Esophagus squamous epithelium (tissue), 5 donors: ENCODE data around the gene PRELID1. TPM values are rescaled to one million over a fixed set of nuclear protein-coding genes. Genes with fewer than 3 reads are reported as not detected.

ENCODE experiments used
- DNase-seq: peaks from one replicate; lab custom pipeline; 2025; lab: John Stamatoyannopoulos, UW
- H3K27ac ChIP-seq, 4 donors: fragments of 200-600 bp; sonication (generic); one replicate each; pipeline ENCODE4 v1.5.1; 2016 to 2019; ENCODE audit warnings: mild to moderate bottlenecking in 1 of 4
- H3K27me3 ChIP-seq, 4 donors: fragments of 200-600 bp; sonication (generic); 1 replicate in 3 of 4; 2 replicates in 1 of 4; pipeline versions ENCODE4 v1.5.1 to v1.6.0; 2017 to 2021; ENCODE audit warnings: antibody characterized with exemption in 1 of 4
- H3K36me3 ChIP-seq, 3 donors: fragments of 200-600 bp; sonication (generic); one replicate each; pipeline ENCODE4 v1.5.1; 2016 to 2019
- H3K4me1 ChIP-seq, 3 donors: fragments of 200-600 bp; sonication (generic); one replicate each; pipeline ENCODE4 v1.5.1; 2017 to 2019
- H3K4me3 ChIP-seq, 4 donors: fragments of 200-600 bp; sonication (generic); 1 replicate in 3 of 4; 2 replicates in 1 of 4; pipeline ENCODE4 v1.5.1; 2016 to 2019; ENCODE audit warnings: mild to moderate bottlenecking in 2 of 4, moderate library complexity in 1 of 4
- H3K9me3 ChIP-seq, 3 donors: fragments of 200-600 bp; sonication (generic); one replicate each; pipeline ENCODE4 v1.5.1; 2016 to 2019
- POLR2A ChIP-seq, 4 donors: fragments of 450-650 bp; IDR thresholded peaks; one replicate each; pipeline ENCODE4 v1.6.1; 2017; ENCODE audit warnings: antibody characterized with exemption in 4 of 4, mild to moderate bottlenecking in 4 of 4, moderate library complexity in 3 of 4
- WGBS, 2 donors: methylation state at CpG; one replicate each; pipeline ENCODE4 v1.1.5; 2018; 5-methylcytosine and 5-hydroxymethylcytosine counted together
- intact Hi-C: fragments of 100-400 bp; cut with DNase I; formaldehyde crosslinking; loops from one replicate; pipeline ENCODE4 v1.15.0; 2022
- total RNA-seq, 4 donors: library from RNA; depleted of rRNA; stranded (reverse); fragments of >200 nt; gene quantifications; one replicate each; pipeline ENCODE4 v1.1.0, GENCODE V29; 2016
- TF ChIP-seq, protein P1 (sequence below), 6 experiments: fragments of 450-650 bp in 4 of 6; fragments of 200-600 bp in 2 of 6; sonication (generic) in 2 of 6; IDR thresholded peaks; one replicate each; pipeline ENCODE4 v1.5.1; 2016 to 2019; ENCODE audit warnings: antibody characterized with exemption in 6 of 6, mild to moderate bottlenecking in 4 of 6, moderate library complexity in 4 of 6
- donor health status: DM: yes; HTN: yes; CAD: no.

The PRELID1 gene
- total RNA-seq, 4 donors from 2014 or later, result 88.7 to 184 (median 108) TPM

GRCh38 chr5:177271113-177271512 lies 32.5 kb upstream of the PRELID1 start:
- Histone ChIP-seq H3K9me3 (no peaks in the 10 kb centered on the region), H3K4me3 (no peak overlapping the region), H3K36me3 (peaks cover 7 to 100% (median 15%) of the 10 kb centered on the region in 3 donors), H3K27ac (no peak overlapping the region), H3K4me1 (peaks cover 0 to 14% (median 0%) of the 10 kb centered on the region in 3 donors), H3K27me3 (no peaks in the 10 kb centered on the region)
- intact Hi-C loops, result no loop called here
- no peak for TF ChIP-seq POLR2A (IDR thresholded peaks at IDR 0.05)
- TF ChIP-seq, protein P1, sequence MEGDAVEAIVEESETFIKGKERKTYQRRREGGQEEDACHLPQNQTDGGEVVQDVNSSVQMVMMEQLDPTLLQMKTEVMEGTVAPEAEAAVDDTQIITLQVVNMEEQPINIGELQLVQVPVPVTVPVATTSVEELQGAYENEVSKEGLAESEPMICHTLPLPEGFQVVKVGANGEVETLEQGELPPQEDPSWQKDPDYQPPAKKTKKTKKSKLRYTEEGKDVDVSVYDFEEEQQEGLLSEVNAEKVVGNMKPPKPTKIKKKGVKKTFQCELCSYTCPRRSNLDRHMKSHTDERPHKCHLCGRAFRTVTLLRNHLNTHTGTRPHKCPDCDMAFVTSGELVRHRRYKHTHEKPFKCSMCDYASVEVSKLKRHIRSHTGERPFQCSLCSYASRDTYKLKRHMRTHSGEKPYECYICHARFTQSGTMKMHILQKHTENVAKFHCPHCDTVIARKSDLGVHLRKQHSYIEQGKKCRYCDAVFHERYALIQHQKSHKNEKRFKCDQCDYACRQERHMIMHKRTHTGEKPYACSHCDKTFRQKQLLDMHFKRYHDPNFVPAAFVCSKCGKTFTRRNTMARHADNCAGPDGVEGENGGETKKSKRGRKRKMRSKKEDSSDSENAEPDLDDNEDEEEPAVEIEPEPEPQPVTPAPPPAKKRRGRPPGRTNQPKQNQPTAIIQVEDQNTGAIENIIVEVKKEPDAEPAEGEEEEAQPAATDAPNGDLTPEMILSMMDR (IDR thresholded peaks at IDR 0.05), result no peak
- WGBS, 2 donors, result 83 to 84% methylated on average over 4 of the region's 4 CpGs
- no peak for DNase-seq

DNA sequence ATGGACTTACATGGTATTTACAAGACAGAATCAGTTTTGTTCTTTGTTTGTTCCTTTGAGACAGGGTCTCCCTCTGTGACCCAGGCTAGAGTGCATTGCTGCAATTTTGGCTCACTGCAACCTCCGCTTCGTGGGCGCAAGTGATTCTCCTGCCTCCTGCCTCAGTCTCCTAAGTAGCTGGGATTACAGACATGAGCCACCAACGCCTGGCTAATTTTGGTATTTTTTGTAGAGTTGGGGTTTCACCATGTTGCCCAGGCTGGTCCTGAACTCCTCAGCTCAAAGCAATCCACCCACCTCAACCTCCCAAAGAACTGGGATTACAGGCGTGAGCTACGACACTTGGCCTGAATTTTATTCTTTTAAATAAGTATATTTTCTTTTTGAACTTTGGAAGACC lies 27.7 kb upstream of the PRELID1 start:
- Histone ChIP-seq H3K4me1 (no peaks in the 10 kb centered on the region), H3K36me3 (peaks cover 4 to 100% (median 38%) of the 10 kb centered on the region in 3 donors)
- DNase-seq, result no peak

DNA sequence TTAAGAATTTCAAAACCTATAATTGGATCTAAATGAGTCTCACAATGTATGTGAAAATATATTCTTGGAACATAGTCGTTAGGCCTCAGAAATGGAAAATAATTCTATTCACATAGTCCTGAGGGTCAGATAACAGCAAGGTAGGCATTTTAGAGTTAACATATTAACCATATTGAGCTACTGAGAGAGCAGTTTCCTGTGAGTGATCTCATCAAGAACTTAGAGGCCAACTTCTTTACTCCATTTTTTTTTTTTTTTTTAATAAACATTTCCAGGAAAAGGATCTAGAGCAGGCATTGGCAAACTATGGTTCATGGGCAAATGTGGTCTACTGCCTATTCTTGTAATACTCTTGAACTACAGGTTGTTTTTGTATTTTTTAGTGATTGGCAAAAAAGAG lies 26.7 kb upstream of the PRELID1 start:
- peaks cover 5 to 100% (median 39%) of the 10 kb centered on the region in 3 donors for H3K36me3 ChIP-seq

More for the DNA sequence above, 27.7 kb upstream of the PRELID1 start:
- Histone ChIP-seq H3K27me3 (no peaks in the 10 kb centered on the region), H3K4me3 (no peak overlapping the region), H3K27ac (no peak overlapping the region), H3K9me3 (no peaks in the 10 kb centered on the region)
- TF ChIP-seq, protein P1 (IDR thresholded peaks at IDR 0.05), result no peak
- no peak for TF ChIP-seq POLR2A (IDR thresholded peaks at IDR 0.05)
- intact Hi-C loops, result no loop called here
- WGBS, 2 donors, result 88 to 93% methylated on average over 6 of the region's 6 CpGs

GRCh38 chr5:177288191-177288590 lies 15.4 kb upstream of the PRELID1 start:
- DNase-seq, result no peak
- no peaks in the 10 kb centered on the region for H3K9me3 ChIP-seq
- H3K4me1 ChIP-seq, result no peaks in the 10 kb centered on the region
- intact Hi-C loops, result no loop called here
- WGBS, 2 donors, result 86 to 90% methylated on average over 2 of the region's 2 CpGs
- H3K36me3 ChIP-seq, result peaks cover 22 to 99% (median 40%) of the 10 kb centered on the region in 3 donors
- H3K4me3 ChIP-seq, result no peak overlapping the region
- no peaks in the 10 kb centered on the region for H3K27me3 ChIP-seq
- TF ChIP-seq, protein P1 (IDR thresholded peaks at IDR 0.05), result no peak
- no peak for TF ChIP-seq POLR2A (IDR thresholded peaks at IDR 0.05)
- no peak overlapping the region for H3K27ac ChIP-seq

More for the DNA sequence above, 26.7 kb upstream of the PRELID1 start:
- no peak for DNase-seq
- intact Hi-C loops, result no loop called here
- Histone ChIP-seq H3K4me3 (no peak overlapping the region), H3K27ac (no peak overlapping the region), H3K27me3 (no peaks in the 10 kb centered on the region), H3K4me1 (no peaks in the 10 kb centered on the region), H3K9me3 (no peaks in the 10 kb centered on the region)
- TF ChIP-seq POLR2A (IDR thresholded peaks at IDR 0.05), result no peak
- TF ChIP-seq, protein P1 (IDR thresholded peaks at IDR 0.05), result no peak
- 33 to 41% methylated on average over 1 of the region's 1 CpG for WGBS, 2 donors

GRCh38 chr5:177290816-177291596 lies 12.6 kb upstream of the PRELID1 start:
- H3K27me3 ChIP-seq, result no peaks in the 10 kb centered on the region
- no peak for TF ChIP-seq POLR2A (IDR thresholded peaks at IDR 0.05)
- TF ChIP-seq, protein P1 (IDR thresholded peaks at IDR 0.05), result no peak
- no peaks in the 10 kb centered on the region for H3K9me3 ChIP-seq
- H3K36me3 ChIP-seq, result peaks cover 33 to 99% (median 42%) of the 10 kb centered on the region in 3 donors
- peaks cover 0 to 7% (median 2%) of the 10 kb centered on the region in 3 donors for H3K4me1 ChIP-seq
- no peak overlapping the region for H3K27ac ChIP-seq
- intact Hi-C loops, result no loop called here
- no peak overlapping the region for H3K4me3 ChIP-seq
- 92 to 94% methylated on average over 12 of the region's 12 CpGs for WGBS, 2 donors
- DNase-seq, result no peak
